Activated CD8-positive, alpha-beta memory T cell treated with anti-CD3 and anti-CD28 coated beads, Interleukin-2, amount 50 U/mL, for 24 hours (primary cell): Measurements from ENCODE around the gene BCL2L11.

ENCODE experiments used
- DNase-seq: peaks from one replicate; pipeline ENCODE4 v3.0.0-alpha.2; 2020; ENCODE audit errors: extremely low read depth

The BCL2L11 gene

DNA sequence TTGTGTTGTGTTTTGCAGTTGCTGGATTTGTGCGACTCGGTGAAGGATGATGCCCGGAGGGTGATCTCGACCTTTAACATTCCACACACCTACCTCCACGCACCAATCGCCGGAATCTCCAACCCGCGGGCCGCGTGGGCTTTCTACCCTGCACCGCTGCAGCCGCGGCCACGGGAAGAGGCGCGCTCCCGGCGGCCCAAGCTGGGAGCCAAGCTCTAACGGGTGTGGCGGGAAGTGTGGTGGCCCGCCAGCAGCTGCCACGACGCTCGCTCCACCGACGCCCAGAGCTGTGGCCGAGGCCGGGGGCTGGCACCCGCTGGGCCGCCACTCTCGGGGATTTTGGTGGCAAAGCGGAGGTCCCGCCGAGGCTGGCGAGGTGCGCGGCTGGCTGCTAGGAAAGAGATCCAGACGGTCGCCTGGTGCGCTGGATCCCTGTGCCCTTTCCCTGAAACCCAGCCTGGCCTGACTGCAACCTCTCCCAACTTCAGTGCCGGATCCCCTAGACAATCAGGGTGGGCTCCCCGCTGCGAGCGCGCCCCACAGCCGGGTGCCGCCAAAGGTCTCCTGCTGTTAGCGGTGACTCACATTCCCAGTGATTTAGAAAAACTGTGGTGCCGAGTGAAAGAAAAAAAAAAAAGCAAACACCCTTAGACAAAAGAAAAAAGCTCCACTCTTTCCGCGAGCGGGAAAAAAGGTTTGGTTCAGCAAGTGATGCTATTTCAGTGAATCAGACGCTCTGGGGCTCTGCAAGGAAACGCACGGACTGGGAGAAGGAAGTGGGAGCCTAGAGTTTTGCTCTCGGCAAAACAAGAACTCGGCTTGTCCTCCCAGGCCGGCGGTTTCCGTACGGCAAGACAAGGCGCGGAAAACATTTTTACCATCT, 2.9 kb upstream of the BCL2L11 start:
- no peak for DNase-seq

DNA sequence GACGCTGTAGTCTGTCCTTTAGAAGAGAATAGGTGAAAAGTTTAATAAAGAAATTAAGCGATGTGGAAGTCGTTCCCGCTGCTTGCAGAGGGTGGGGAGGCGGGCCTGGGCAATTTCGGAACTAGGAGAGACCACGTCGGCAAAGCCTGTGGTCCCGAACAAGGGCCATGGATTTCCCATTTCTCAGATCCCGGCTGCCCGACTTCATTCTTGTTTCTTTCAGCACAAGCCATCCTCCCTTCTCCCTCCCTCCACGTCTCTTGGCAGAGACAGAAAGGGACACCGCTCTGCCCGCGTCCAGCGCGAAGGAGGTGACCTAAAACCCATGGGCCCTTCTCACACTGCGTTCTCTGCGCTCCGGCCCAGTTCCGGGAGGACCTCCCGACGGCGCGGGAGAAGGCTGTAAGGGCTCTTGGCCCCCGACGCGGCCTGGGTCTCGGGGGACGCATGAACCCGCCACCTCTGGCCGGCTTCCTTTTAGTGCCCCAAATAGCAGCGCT, 2.2 kb upstream of the BCL2L11 start:
- DNase-seq = no peak

DNA sequence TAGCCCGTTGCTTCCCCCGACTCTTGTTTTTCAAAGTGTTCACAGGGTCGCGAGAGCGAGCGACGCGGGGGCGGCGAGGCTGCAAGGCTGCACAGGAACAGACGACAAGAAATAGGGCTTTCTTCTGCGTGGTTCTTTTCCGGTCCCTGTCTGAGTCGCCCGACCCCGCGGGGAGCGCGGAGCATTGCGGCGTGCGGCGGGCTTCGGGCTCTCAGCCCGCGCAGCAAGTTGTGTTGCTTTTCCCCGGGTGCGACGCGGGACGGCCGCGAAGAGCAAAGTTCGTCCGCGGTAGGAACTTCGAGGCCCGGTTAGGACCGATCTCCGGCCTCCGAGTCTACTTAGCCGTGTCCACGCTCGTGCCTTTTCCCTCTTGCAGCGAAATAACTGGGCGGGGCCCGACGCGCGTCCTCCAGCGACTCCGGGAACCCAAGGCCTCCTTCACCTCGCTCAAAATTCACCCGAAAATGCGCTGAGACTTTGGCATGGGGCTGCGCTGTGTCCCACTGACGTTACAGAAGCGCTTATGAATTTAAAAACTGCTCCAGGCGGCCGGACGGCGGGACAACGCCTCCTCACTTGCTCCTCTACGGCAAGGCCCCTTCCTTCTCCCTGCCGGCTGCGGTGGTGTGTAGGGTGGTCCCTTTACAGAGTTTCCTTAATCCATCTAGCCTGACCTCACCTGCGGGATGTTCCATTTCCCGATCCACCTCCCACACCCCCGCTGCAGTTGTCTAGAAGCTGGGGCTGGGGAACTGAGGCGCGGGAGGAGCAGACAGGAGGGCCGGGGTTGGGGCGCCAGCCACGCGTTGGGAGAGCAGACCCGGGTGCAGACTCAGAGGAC, 1.5 kb upstream of the BCL2L11 start:
- DNase-seq = no peak

DNA sequence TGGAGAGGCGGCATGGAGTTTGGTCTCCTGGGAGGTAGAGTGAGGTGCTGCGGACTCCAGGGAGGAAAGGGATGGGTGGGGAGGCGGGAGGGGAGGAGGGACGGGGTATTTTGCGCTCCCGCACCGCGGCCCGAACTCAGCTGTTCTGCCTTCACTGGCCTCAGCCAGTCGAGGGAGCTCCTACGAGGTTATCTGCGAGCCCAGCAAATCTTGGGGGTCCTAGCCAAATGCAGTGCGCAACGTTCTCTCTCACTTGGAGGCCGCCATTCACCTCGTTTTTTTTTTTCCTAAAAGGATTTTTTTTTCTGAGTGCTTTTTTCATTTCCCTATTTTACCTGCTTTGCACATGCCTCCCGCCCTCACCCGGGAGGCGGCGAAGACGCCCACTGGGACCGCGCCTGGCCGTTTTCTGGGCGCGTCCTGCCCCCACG, 877 bp upstream of the BCL2L11 start:
- DNase-seq = no peak

GRCh38 chr2:111121028-111121827, 514 bp downstream of the BCL2L11 start:
- no peak for DNase-seq

GRCh38 chr2:111121828-111122630, 1.3 kb downstream of the BCL2L11 start:
- DNase-seq = no peak

DNA sequence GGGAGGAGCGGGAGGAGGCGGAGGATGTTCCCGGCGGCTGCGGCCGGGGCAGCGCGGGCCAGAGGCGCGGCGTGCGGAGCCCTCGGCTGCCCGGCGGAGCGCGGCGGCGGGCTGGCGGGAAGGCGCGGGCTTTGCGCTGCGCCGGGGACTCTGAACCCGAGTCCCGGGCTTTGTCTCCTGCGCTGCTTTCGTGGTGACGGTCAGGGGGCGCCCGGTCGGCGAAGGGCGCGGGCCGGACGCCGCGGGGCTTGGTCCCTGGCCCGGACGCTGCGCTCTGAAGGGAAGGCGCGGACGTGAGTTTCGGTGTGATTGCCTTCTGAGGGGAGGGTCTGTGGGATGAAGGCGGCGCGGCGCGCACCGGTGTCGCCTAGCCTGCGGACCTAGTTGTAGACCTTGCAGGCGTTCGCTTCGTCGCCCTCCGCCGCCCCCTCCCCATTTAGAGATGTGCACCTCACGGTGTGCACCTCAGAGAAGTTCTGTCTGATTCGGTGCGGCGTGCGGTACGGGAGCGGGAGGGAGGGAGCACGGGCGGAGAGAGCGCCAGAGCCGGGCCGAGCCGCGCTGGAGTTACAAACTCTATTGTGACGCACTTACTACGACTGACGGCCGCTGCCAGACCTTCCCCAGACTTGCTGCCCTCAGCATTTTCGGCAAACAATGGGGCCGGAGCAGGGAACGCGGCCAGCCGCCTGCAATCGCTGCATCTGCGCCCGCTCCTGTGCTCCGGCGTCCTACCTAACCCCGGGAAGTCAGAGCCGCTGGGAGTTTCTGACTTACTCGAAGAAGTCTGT, 2.1 kb downstream of the BCL2L11 start:
- no peak for DNase-seq

DNA sequence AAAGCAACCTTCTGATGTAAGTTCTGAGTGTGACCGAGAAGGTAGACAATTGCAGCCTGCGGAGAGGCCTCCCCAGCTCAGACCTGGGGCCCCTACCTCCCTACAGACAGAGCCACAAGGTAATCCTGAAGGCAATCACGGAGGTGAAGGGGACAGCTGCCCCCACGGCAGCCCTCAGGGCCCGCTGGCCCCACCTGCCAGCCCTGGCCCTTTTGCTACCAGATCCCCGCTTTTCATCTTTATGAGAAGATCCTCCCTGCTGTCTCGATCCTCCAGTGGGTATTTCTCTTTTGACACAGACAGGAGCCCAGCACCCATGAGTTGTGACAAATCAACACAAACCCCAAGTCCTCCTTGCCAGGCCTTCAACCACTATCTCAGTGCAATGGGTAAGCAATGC, 3.0 kb downstream of the BCL2L11 start:
- DNase-seq = no peak

DNA sequence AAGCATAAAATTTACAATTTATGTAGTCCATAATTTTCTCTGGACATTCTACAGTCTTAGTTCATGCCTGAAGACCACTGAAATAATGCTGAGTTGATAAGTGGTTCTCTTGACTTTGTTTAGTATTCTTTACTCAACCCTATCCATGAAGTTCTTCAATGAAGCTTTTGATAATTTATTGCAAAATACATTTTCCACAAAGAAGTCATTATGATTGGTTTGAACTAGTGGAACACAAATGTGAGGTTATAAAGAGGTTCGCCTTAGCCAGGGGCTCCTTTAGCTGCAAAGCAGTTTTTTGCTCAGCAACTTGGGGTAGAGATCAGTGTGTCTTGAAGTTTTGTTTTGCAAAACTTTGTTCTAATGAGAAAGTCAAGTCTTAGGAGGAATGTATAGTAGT, 5.9 kb downstream of the BCL2L11 start:
- DNase-seq = no peak

- DNase-seq = no peak
Observed at GRCh38 chr2:111127351-111127750, 6.6 kb downstream of the BCL2L11 start.

DNA sequence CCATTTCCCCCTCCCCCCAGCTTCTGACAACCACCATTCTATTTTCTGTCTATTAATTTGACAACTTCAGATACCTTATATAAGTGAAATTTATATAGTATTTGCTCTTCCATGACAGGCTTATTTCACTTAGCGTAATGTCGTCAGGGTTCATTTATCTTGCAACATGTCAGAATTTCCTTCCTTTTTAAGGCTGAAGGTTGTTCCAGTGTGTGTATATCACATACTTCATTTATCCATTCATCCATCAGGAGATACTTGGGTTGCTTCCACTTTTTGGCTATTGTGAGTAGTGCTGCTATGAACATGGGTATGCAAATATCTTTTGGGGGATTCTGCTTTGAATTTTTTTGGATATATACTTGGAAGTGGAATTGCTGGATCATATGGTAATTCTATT, 7.4 kb downstream of the BCL2L11 start:
- no peak for DNase-seq

DNA sequence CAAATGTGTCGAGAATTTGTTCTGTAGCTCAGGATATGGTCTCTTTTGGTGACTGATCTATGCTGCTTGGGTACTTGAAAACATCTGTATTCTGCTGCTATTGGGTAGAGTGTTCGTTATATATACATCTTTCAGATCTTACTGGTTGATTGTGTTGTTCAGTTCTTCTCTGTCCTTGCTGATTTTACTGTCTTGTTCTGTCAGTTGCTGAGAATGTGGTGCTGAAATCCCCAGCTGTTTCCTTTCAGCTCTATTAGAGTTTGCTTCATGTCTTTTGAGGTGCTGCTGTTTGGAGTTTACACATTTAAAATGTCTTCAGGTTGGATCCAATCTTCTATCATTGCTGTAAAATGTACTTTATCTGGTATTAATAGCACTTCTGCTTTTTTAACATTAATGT, 12.9 kb downstream of the BCL2L11 start:
- no peak for DNase-seq

DNA sequence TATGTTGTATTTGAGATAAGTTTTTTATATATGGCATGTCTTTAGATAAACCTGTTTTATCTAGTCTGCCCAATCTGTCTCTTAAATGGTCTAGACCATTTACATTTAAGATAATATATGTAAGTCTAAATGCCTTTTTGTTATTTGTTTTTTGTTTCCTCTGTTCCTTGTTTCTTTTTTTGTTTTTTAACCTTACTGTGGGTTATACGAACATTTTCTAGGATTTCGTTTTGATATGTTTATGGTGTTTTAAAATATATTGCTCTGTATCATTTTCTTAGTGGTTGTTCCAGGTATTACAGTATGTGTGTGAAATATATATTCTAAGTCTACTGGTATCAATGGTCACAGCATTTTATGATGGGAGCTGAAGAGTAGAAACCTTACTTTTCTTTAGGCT, 13.3 kb downstream of the BCL2L11 start:
- no peak for DNase-seq

GRCh38 chr2:111135237-111135909, 14.7 kb downstream of the BCL2L11 start:
- DNase-seq = no peak

GRCh38 chr2:111135910-111136297, 15.2 kb downstream of the BCL2L11 start:
- no peak for DNase-seq

DNA sequence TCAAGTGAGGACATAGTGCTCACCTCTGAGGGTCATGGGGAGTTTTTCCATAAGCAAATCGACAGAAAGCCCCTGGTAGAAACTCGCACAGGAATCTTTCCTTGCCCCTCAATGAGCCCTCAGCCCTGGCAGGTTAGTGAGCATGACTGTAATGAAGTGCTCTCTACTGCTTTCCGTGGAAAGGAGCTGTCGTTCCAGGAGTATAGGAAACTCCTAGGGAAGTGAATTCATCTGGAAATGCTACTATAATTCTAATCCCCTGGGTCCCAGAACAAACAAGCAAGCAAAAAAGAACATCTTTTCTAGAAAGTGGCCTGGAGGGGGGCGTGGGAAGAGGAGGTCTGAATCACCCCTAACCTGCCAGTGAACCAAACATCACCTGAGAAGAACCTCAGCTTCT, 18.1 kb downstream of the BCL2L11 start:
- no peak for DNase-seq

DNA sequence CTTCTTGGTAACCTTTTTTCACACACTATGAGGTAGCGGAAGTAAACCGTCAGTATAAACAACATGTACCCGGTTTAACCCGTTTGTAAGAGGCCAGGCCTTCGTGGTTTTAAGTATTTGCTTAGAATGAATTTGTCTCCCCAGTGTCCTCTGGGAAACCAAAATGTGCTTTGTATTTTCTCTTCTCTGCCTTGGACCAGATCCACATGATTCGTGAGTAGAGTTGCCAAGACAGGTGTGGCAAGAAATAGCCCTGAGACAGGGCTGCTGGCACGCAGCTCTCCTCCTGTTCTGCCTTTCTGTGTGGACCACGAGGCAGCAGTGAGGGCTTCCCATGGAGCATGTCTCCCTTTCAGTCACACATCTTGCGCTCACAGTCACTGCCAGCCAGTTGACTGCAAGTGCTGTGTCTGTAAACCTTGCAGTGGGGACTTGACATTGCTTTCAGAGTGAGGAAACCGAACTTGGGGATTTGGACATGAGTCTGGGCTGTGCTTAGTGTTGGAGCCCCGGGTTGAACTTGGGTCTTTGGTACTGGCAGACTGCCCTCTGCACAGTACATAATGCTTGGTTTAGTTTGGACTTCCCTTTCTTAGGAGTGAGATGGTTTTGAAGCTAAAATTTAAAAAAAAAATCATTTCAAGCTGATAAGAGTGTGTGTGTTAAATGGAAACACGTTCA, 19.1 kb downstream of the BCL2L11 start:
- DNase-seq = no peak

DNA sequence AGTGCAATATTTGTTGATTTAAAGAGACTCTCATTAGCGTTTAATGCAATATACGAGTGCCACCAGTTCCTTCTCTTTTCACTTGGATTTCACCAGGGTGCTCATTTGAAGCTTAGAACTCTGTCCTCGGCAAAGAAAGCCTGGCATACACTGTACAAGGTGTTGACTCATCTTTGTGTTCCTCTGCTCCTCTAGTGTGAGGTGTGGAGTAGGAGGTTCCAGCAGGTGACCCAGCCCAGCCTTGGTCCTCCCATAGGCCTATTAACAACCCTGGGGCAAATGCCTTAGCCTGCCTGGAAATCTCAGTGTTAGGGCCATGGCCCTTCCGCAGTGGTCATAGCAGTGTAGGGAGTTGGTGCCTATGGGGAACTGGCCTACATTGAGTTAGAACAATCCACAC, 20.1 kb downstream of the BCL2L11 start:
- DNase-seq = no peak

DNA sequence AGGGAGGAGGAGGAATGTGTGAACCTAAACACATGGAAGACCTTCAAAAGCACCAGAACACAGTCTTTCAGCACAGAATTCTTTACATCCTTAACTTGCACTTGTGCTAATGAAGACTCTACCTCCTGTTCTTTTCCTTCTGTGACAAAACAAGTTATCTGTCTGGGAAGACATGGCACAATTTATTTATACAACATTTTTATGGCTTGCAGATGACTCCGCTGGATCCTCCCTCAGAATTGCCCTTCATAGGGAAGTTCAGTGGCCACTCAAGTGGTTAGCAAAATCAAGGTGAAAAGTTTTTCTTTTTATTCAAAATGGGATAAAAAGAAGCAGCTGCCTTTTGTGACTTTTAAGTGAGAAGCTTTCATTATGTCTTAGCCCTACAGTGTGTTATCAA, 21.4 kb downstream of the BCL2L11 start:
- no peak for DNase-seq
